Stomach (tissue), 9 donors: ENCODE results near the gene HPD. TPM values are rescaled to one million over a fixed set of nuclear protein-coding genes. Genes with fewer than 3 reads are reported as not detected.

Experiments
- DNase-seq, 2 donors: peaks; one replicate each; pipeline versions ENCODE4 v3.0.0 to v3.0.0-alpha.2; 2013 to 2019
- H3K27ac ChIP-seq, 5 donors: fragments of 200-600 bp in 4 of 5; sonication (generic) in 4 of 5; one replicate each; pipeline ENCODE4 v1.5.1; 2013 to 2019; ENCODE audit warnings: mild to moderate bottlenecking in 1 of 5, moderate library complexity in 1 of 5
- H3K27me3 ChIP-seq, 3 donors: fragments of 200-600 bp; sonication (generic); one replicate each; pipeline ENCODE4 v1.5.1; 2017 to 2019; ENCODE audit warnings: mixed run types in 1 of 3
- H3K36me3 ChIP-seq, 4 donors: fragments of 200-600 bp; sonication (generic); 1 replicate in 3 of 4; 2 replicates in 1 of 4; pipeline ENCODE4 v1.5.1; 2016 to 2019
- H3K4me1 ChIP-seq, 4 donors: fragments of 200-600 bp; sonication (generic); one replicate each; pipeline ENCODE4 v1.5.1; 2016 to 2019
- H3K4me3 ChIP-seq, 4 donors: fragments of 200-600 bp; sonication (generic) in 3 of 4; one replicate each; pipeline ENCODE4 v1.5.1; 2016 to 2019; ENCODE audit warnings: mild to moderate bottlenecking in 1 of 4
- H3K9me3 ChIP-seq, 4 donors: fragments of 200-600 bp; sonication (generic); one replicate each; pipeline ENCODE4 v1.5.1; 2016 to 2019
- CTCF ChIP-seq, 7 experiments: fragments of 450-650 bp in 4 of 7; fragments of 200-600 bp in 3 of 7; sonication (generic) in 3 of 7; IDR thresholded peaks; one replicate each; pipeline ENCODE4 v1.5.1; 2016 to 2019; ENCODE audit warnings: antibody characterized with exemption in 7 of 7, control low read depth in 2 of 7, mild to moderate bottlenecking in 1 of 7
- EP300 ChIP-seq: sonication (generic); formaldehyde crosslinking; IDR thresholded peaks from one replicate; pipeline ENCODE4 v1.6.1; 2017; ENCODE audit warnings: antibody characterized with exemption
- POLR2A ChIP-seq, 4 donors: fragments of 450-650 bp; IDR thresholded peaks; one replicate each; pipeline ENCODE4 v1.6.1; 2016; ENCODE audit warnings: antibody characterized with exemption in 4 of 4, control low read depth in 2 of 4, mild to moderate bottlenecking in 1 of 4, moderate library complexity in 1 of 4
- POLR2AphosphoS5 ChIP-seq, 3 donors: sonication (generic); formaldehyde crosslinking; IDR thresholded peaks; one replicate each; pipeline ENCODE4 v1.6.1; 2016; ENCODE audit warnings: antibody characterized with exemption in 3 of 3
- WGBS, 5 donors: extraction: QIAGEN DNeasy Blood & Tissue Kit in 3 of 5; methylation state at CpG; one replicate each; pipeline versions ENCODE4 v1.1.5 to v1.1.7; 2013 to 2018; 5-methylcytosine and 5-hydroxymethylcytosine counted together
- intact Hi-C: fragments of 100-400 bp; cut with DNase I; formaldehyde crosslinking; loops from one replicate; pipeline ENCODE4 v1.15.1; 2023; ENCODE audit warnings: low total_unique reads
- polyA plus RNA-seq, 3 donors: library from polyadenylated mRNA; stranded (reverse); fragments of 200-250 nt; gene quantifications; one replicate each; pipeline ENCODE4 v1.2.3, GENCODE V29; 2013
- total RNA-seq, 5 donors: library from RNA; depleted of rRNA; stranded (reverse); fragments of >200 nt; gene quantifications; one replicate each; pipeline versions ENCODE4 v1.1.0 to v1.2.3, GENCODE V29; 2014 to 2016
- donor health status: healthy with polysubstance abuse.
- donor health status: Bipolar disorder and iron deficiency.
- donor health status: healthy.

Gene HPD
- total and polyA plus RNA-seq, 8 donors = 0.40 to 3.1 (median 0.73) TPM; not detected in 5

GRCh38 chr12:121813951-121814350 is 44.7 kb downstream of the HPD start:
- Histone ChIP-seq H3K27ac (peak overlapping the region in 1 of 5 donors; percentile 83), H3K4me1 (peaks cover 36 to 59% (median 42%) of the 10 kb centered on the region in 4 donors), H3K36me3 (peaks cover 64 to 84% (median 75%) of the 10 kb centered on the region in 4 donors), H3K4me3 (no peak overlapping the region), H3K27me3 (no peaks in the 10 kb centered on the region), H3K9me3 (no peaks in the 10 kb centered on the region)
- DNase-seq = no peak
- intact Hi-C loops = loop anchor here (5.0 kb wide), 1 partner anchor 37 kb away; no protein-coding TSS in a partner anchor
- TF ChIP-seq CTCF (IDR thresholded peaks at IDR 0.05) (no peak), POLR2AphosphoS5 (IDR thresholded peaks at IDR 0.05) (no peak), EP300 (no peak), POLR2A (IDR thresholded peaks at IDR 0.05) (no peak)
- WGBS, 5 donors = 78 to 92% (median 90%) methylated on average over 2 to 14 of the region's 14 CpGs

GRCh38 chr12:121812921-121813896 is 45.5 kb downstream of the HPD start:
- 25 to 36% (median 30%) methylated on average over 23 to 25 of the region's 25 CpGs for WGBS, 5 donors
- DNase-seq = peak; percentile 64 to 69
- Histone ChIP-seq H3K27me3 (no peaks in the 10 kb centered on the region), H3K4me3 (peak overlapping the region; percentile 60 to 75 (median 70)), H3K4me1 (peaks cover 36 to 62% (median 46%) of the 10 kb centered on the region in 4 donors), H3K27ac (peak overlapping the region; percentile 68 to 84 (median 83)), H3K36me3 (peaks cover 68 to 84% (median 75%) of the 10 kb centered on the region in 4 donors), H3K9me3 (no peaks in the 10 kb centered on the region)
- intact Hi-C loops = loop anchor here (5.0 kb wide), 1 partner anchor 36 kb away; no protein-coding TSS in a partner anchor
- TF ChIP-seq POLR2AphosphoS5 (IDR thresholded peaks at IDR 0.05) (no peak), POLR2A (IDR thresholded peaks at IDR 0.05) (no peak), EP300 (no peak), CTCF (IDR thresholded peaks at IDR 0.05) (no peak)

- H3K36me3 ChIP-seq = peaks cover 64 to 84% (median 75%) of the 10 kb centered on the region in 4 donors
Measured at GRCh38 chr12:121812320-121812871, 46.3 kb downstream of the HPD start.

More at GRCh38 chr12:121812320-121812871, 46.3 kb downstream of the HPD start:
- H3K27ac ChIP-seq = peak overlapping the region; percentile 68 to 84 (median 83)
- H3K4me1 ChIP-seq = peaks cover 36 to 70% (median 54%) of the 10 kb centered on the region in 4 donors
- peak; percentile 87 to 92 for DNase-seq
- 6 to 17% (median 10%) methylated on average over 9 to 26 of the region's 26 CpGs for WGBS, 5 donors
- H3K27me3 ChIP-seq = no peaks in the 10 kb centered on the region
- TF ChIP-seq POLR2A (IDR thresholded peaks at IDR 0.05) (no peak), EP300 (no peak), POLR2AphosphoS5 (IDR thresholded peaks at IDR 0.05) (peak in 2 of 3 donors; percentile 10 to 48), CTCF (IDR thresholded peaks at IDR 0.05) (peak in 2 of 7 experiments; percentile 31 to 59)
- intact Hi-C loops = loop anchor here (5.0 kb wide), 1 partner anchor 35 kb away; no protein-coding TSS in a partner anchor
- no peaks in the 10 kb centered on the region for H3K9me3 ChIP-seq
- H3K4me3 ChIP-seq = peak overlapping the region; percentile 60 to 75 (median 70)
